ENCODE measurements around the gene PDHX.

PDHX gene

DNA sequence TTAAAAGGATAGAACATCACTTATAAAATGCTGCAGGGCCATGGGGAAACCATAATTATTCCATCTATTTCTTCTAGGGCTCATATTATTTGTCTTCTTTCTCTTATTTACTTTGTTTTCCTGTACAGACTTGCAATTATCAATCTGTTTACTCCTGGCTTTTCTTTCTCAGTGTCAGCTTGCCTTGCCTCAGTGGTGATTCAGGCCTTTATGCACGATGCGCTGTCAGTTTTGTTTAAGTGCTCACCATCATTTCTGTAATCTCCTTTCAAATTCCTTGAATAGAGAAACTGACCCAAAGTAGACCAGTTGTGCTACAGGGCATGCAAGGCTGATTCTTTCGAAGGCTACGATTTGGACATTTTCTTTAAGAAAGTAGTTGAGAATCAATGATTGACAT lies 4.7 kb downstream of the PDHX start:
- no peak for DNase-seq (ENCODE audit: low read depth in 2 of 2)
- TF ChIP-seq, protein P1, sequence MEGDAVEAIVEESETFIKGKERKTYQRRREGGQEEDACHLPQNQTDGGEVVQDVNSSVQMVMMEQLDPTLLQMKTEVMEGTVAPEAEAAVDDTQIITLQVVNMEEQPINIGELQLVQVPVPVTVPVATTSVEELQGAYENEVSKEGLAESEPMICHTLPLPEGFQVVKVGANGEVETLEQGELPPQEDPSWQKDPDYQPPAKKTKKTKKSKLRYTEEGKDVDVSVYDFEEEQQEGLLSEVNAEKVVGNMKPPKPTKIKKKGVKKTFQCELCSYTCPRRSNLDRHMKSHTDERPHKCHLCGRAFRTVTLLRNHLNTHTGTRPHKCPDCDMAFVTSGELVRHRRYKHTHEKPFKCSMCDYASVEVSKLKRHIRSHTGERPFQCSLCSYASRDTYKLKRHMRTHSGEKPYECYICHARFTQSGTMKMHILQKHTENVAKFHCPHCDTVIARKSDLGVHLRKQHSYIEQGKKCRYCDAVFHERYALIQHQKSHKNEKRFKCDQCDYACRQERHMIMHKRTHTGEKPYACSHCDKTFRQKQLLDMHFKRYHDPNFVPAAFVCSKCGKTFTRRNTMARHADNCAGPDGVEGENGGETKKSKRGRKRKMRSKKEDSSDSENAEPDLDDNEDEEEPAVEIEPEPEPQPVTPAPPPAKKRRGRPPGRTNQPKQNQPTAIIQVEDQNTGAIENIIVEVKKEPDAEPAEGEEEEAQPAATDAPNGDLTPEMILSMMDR (IDR thresholded peaks at IDR 0.05; ENCODE audit: low read depth, low read length), result no peak
- no peak overlapping the region for H3K4me3 ChIP-seq (replicated peaks in 1 of 2; ENCODE audit: low read depth in 2 of 2, low read length in 2 of 2)

DNA sequence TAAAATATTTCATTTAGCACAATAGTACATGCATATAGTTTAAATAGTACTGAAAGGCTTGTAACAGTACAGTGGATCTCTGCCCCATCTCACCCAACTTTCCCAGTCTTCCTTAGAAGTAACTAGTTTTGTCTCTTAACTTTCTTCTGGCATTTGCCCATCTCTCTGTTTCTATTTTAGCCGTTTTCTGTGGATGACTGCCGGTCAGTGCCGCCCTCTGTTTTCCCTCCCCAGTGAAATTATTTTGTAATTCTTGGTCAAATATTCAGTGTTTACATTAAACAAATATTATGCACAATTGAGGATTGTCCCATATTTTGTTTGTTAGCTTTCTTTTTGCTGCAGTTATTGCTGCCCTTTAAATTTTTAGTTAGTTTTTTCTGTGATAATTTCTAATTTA lies 8.3 kb downstream of the PDHX start:
- H3K4me3 ChIP-seq (replicated peaks in 1 of 2; ENCODE audit: low read depth in 2 of 2, low read length in 2 of 2), result no peak overlapping the region
- TF ChIP-seq, protein P1 (IDR thresholded peaks at IDR 0.05; ENCODE audit: low read depth, low read length), result no peak
- no peak for DNase-seq (ENCODE audit: low read depth in 2 of 2)

DNA sequence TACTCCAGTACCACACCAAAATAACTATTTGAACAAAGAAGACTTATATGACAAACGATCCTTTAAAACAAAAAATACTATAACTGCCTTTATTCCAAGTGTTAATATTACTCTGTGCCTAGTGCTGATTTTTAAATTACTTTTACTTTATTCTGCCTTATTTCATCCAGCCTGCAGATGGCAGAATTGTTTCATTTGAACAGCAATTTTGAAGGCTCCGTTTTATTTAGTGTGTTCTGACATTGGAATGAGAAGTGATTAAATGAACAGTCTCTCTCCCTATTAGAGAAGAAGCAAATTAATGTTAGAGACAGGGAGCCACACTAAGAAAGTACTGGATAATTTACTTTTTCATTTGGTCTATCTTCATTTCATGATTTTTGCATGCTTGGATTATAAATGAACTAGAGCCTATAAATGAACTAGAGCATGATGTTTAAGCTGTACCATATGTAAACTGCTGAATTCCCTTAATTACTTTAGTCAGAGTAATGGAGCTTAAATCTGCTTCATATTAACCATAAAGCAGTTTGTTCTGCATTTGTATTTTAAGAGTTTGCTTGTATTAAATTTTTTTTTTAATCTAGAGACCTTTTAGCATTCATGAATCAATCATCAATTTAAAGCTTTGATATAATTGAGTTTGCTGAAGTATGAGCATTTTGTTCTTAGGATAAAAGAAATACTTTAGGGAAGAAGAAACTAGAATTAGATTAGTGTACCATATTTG lies 9.8 kb downstream of the PDHX start:
- TF ChIP-seq, protein P1 (IDR thresholded peaks at IDR 0.05; ENCODE audit: low read depth, low read length), result peak; percentile 61
- peak; percentile 74 to 78 for DNase-seq (ENCODE audit: low read depth in 2 of 2)
- H3K4me3 ChIP-seq (replicated peaks in 1 of 2; ENCODE audit: low read depth in 2 of 2, low read length in 2 of 2), result no peak overlapping the region

DNA sequence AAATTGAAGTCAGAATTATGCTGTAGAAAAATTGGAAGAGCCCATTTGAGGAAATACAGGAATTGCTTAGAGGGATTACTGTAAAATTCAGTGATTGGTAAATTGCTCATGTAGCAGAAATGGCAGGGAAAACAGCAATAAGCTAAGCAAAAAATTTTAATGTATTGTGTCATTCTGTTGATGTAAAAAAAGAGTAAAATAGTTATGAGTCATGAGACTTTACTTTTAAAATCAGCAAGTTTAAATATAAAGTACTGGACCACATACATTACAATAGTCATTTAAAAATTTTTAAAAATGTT lies 10.4 kb downstream of the PDHX start:
- no peak overlapping the region for H3K4me3 ChIP-seq (replicated peaks in 1 of 2; ENCODE audit: low read depth in 2 of 2, low read length in 2 of 2)
- TF ChIP-seq, protein P1 (IDR thresholded peaks at IDR 0.05; ENCODE audit: low read depth, low read length), result no peak
- peak in 1 of 2 donors; percentile 69 for DNase-seq (ENCODE audit: low read depth in 2 of 2)

DNA sequence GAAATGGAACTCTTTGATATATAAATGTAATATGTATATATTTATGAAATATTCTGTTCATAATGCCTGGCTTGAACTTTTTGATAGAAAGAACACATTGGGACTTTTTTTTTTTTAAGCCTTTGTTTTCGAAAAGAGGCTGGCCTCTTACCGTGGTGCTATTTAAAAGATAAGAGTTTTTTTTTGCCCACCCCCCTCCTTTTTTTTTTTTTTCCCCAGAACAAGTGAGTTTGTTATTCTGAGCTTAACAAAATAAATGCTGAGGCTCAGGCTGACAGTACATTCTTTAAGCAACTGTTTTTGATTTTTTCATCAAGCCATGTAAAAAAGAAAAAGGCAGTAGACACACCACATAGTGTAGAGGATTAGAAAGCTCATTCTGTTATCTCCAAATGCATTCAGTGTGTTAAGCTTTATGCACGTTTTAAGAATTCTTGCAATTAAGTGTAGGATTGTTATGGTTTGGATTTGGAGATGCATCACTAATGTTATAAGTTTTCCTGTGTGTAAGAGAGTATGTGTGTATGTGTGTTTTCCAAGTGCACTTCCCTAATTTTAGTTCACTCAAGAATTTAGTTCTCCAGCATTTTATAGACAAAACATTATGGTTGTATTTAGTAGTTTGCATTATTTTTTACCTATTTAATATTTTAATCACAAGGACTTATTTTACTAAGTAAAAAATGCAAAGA lies 12.0 kb downstream of the PDHX start:
- no peak for DNase-seq (ENCODE audit: low read depth in 2 of 2)
- TF ChIP-seq, protein P1 (IDR thresholded peaks at IDR 0.05; ENCODE audit: low read depth, low read length), result no peak

DNA sequence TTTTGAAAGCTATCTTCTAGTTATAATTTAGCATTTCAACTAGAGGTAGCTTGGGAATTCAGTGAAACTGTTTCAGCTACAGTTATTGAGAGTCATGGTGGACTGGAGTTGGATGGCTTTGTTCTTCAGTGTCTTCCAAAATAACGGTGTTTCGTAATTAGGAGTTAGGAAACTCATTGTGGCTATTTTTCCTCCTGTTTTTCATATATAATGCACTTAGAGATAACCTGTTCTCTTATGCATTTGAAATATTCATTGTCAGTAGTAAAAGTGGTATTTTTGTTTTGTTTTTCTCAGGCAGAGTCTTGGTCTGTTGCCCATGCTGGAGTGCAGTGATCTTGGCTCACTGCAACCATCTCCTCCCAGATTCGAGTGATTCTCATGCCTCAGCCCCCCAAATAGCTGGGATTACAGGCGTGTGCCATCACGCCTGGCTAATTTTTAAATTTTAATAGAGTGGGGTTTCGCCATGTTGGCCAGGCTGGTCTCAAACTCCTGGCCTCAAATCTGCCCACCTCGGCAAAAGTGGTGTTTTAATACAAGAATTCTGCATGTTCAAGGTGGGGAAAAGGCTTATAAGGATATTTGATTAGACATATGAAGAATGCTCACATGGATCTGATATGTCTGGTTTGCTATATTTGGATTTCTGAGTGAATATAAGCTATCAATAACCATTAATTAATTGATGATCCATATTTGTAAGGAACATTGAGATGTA lies 12.7 kb downstream of the PDHX start:
- H3K4me3 ChIP-seq (replicated peaks in 1 of 2; ENCODE audit: low read depth in 2 of 2, low read length in 2 of 2), result no peak overlapping the region
- peak; percentile 15 to 37 for DNase-seq (ENCODE audit: low read depth in 2 of 2)
- TF ChIP-seq, protein P1 (IDR thresholded peaks at IDR 0.05; ENCODE audit: low read depth, low read length), result no peak

More for the DNA sequence above, 12.0 kb downstream of the PDHX start:
- H3K4me3 ChIP-seq (replicated peaks in 1 of 2; ENCODE audit: low read depth in 2 of 2, low read length in 2 of 2), result no peak overlapping the region
